DND-41 (cell line): Measurements from ENCODE around the gene PCK2.

Source experiments
- CTCF ChIP-seq: IDR thresholded peaks from 2 replicates; pipeline ENCODE4 v1.5.1; 2012; ENCODE audit warnings: borderline replicate concordance, low read length, moderate library complexity, mild to moderate bottlenecking; ENCODE audit not compliant: poor library complexity, severe bottlenecking; ENCODE audit errors: extremely low read depth
- EZH2 ChIP-seq: IDR thresholded peaks from 3 replicates; pipeline ENCODE4 v1.6.1; 2012; ENCODE audit warnings: borderline replicate concordance, low read depth, mild to moderate bottlenecking, moderate library complexity, low read length, inconsistent platforms; ENCODE audit not compliant: severe bottlenecking

- TF ChIP-seq CTCF (no peak), EZH2 (no peak)
These were observed 37.3 kb upstream of the PCK2 start for GRCh38 chr14:24056800-24057184.
